Putamen (tissue), 1 donor: ENCODE data around the gene UQCRC1.

Experiments used
- DNase-seq: peaks from one replicate; pipeline ENCODE4 v3.0.0-alpha.2; 2016; ENCODE audit warnings: low spot score

The UQCRC1 gene

DNA sequence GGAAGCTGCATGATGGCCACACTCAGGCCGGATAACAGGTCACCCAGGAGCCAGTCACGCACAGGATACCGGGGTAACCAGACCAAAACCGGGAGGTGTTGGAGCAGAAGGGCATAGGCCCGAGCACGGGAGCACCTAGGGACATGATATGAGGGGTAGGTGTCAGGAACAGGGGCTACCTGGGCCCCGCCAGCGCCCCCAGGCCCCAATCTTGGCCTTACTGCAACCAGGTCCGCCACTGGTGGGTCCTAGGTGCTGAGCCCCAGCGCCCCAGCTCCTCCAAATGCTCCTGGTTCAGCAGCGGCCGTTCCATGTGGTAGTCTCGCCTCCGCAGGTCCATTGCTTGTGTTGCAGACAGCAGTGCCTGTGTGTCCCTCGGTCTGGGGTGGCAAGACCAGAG, 23.8 kb upstream of the UQCRC1 start:
- DNase-seq: no peak

DNA sequence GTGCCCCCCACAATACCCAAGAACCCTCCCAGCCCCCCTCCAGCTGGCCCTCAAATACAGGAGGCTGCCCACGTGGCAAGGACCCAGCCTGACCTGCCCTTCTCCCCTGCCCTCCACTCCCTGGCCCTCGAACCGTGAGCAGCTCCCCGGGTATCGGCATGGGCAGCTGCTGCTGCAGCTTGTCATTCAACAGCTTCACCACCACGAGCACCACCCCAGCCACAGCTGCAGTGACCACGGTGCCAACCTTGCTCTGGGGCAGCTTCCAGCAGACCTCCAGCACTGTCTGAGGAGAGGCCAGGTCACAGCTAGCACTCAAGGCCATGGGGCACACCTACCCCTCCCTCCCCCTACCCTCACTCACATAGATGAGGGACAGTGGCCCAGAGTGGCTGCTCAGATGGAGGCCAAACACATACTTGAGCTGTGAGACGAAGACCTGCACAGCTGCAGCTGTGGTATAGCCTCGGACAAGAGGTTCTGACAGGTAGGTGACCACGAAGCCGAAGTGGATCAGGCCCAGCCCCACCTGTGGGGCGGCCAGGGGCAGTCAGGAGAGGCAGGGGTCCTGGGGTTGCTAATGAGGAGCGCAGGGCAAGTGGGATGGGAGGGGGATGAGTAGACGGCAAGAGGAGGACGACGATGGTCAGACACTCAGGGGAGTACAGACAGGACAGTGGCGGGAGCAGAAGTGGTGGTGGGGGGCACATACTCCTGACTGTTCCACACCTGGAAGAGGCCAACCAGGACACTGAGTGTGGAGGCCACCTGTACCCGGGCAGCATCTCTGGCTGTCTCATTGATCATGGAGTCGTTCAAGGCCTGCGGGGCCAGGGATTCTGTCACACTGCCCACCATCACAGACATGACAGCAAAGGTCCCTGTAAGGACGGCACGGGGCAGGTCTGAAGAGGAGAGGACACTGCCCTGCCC, 22.3 kb upstream of the UQCRC1 start:
- DNase-seq: no peak

DNA sequence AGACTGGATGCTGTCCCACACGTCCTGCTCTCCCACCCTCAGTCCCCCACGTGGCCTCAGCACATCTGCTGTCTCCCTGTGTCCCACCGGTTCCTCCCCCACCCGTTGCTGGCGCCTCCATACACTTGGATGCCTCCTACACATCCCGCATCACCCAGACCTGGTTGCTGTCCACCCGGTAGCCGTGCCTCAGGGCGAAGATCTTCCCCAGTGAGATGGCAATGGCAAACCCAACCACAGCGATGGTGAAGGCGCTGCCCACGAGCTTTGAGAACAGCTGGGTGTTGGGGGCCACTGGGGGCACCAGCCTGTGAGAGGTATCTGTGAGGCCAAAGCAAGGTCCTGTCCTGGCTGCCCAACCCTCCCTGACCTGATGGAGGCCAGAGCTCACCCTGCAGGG, 21.4 kb upstream of the UQCRC1 start:
- DNase-seq: no peak

DNA sequence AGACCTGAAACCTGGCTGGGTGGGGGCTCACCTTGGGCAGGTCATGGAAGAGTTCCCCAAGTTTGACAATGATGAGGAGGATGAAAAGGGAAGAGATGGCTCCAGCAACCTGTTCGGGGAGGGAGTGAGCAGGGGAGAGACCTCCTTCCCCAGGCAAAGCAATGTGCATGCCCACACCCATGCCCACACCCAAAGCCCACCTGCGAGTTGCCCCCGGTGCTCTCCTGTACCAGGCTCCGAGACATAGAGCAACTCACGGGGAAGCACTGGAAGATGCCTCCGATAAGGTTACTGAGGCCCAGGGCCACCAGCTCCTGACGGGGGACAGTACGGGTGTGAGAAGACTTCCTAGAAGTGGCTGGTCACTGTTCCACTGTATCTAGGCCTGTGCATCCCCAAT, 21.0 kb upstream of the UQCRC1 start:
- DNase-seq: no peak

DNA sequence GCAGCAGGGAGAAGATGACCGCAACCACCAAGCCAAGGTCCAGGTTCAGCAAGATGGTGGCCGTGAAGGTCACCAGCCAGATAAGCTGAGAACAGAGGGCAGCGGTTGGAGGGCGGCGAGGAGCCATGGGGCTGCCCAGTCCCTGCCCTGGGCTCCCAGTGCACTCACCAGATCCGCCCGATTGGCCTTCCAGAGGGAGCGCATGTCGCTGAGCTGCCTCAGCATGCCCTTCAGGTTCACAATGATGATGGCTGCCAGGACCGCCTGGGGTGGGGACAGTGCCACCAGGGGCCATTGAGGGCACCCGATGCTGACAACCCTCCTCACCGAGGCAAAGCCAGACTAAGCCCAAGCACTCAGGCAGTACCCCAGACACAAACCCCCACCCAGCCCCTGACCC, 20.4 kb upstream of the UQCRC1 start:
- no peak for DNase-seq

DNA sequence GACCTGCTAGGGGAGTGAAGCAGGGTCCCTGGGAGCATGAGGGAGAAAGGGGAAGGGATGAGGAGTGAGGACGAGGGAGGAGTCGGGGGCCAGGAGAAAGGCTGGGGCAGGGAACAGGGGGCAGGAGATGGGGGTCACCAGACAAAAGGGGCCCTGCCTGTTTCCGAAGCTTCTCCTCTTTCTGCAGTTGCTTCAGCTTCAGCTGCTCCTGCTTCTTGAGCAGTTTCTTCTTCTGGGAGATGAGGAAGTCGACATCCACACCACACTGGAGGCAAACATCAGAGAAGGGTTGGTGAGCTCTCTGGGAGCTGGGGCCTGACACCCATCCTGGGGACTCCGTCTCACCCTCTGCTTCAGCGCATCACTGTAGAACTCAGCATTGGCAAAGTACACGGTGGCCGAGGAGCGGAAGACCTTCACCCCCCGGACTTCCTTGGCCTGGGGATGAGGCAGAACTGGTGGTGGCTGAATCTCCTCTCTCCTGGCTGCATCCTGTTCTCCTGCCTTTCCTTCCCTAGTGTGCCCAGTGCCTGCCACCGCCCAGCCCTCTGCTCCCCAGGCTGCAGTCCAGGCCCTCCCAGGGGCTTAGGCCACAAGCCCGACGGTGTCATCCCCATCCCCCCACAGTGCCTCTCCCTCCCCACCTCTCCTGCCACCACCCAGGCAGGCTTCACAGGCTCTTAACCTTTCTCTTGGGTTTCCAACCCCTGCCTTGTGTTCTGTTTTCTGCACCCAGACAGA, 19.0 kb upstream of the UQCRC1 start:
- no peak for DNase-seq

DNA sequence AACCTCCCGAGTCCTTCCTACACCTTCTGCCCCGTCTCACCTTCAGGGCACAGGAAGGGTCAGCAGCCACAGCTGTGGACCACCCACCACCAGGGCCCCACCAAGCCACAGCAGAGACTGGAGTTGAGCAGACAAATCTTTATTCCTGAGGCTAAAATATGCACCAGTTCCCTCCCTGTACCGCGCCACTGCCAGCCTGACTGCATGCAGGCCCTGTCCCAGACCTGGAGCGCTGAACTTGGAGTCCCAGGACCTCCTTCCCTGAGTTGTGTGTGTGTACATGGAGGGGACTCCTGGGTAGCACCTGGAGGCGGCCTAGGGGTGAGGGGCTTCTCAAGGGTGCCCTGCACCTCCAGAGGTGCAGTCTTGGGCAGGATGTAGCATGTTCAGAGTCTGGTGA, 16.2 kb upstream of the UQCRC1 start:
- DNase-seq: no peak

DNA sequence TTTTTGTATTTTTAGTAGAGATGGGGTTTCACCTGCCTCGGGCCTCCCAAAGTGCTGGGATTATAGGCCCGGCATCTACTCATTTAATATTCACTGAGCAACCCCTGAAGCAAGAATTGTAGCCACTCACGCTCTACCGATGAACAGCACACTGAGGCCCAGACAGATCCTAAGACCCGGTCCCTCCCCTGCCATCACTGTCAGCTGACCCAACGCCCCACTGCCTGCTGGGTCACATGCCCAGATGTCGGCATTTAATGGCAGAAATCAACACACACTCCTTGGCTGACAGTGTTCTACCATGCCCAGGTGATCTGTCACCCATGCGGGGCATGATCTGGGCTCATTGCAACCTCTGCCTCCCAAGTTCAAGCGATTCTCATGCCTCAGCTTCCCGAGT, 15.3 kb upstream of the UQCRC1 start:
- DNase-seq: no peak

DNA sequence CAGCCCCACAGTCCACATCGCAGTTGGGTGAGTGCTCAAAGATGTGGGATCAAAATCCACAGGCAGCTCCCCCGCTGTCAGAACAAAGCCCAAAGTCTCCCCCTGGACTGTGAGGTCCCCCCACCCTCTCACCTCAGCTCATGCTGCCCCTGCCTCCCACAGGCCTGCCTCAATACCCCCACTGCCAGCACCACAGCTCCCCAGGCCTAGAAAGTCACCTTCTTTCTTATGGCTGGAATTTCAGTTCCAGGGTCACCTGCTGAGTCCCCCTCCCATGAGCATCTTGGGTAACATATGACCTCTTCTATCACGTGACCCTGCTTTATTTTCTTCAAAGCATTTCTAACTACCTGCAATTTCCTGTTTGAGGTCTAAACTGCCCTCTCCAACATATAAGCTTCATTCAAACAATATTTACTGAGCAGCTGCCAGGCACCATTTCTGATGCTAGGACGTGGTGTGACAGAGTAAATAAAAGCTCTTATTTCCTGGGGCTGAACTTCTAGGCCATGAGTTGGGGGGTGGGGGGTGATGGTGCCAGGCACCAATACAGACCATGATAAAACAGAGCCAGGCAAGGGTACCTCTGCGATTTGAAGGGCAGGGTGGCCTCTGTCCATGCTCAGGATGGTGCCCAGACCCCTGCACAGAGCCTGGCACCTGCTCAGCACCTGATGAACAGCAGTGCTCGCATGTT, 14.6 kb upstream of the UQCRC1 start:
- DNase-seq: no peak

DNA sequence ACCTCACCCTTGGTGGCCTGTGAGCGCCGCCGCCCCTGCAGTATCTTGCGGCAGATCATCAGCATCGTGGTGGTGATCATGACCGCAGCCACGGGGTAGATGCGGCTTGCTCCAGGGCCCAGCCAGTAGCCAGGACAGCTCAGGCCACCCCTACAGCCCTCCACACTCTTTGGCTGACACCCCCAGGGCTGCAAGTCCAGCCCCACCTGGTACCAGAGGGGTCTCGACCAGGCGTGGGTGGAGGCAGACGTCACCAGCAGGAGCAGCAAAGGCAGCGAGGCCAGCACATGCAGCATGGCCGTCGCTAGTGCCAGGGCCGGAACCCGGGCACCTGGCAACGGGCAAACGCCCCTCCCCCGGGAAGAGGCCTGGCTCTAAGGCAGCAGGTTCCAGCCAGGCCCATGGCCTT, 12.0 kb upstream of the UQCRC1 start, which contains the start of gene TMEM89:
TSS of gene TMEM89 (minus strand) at position 309 of the 409 bp plus-strand sequence. CDS start at position 296, 13 bp downstream.
- no peak for DNase-seq

DNA sequence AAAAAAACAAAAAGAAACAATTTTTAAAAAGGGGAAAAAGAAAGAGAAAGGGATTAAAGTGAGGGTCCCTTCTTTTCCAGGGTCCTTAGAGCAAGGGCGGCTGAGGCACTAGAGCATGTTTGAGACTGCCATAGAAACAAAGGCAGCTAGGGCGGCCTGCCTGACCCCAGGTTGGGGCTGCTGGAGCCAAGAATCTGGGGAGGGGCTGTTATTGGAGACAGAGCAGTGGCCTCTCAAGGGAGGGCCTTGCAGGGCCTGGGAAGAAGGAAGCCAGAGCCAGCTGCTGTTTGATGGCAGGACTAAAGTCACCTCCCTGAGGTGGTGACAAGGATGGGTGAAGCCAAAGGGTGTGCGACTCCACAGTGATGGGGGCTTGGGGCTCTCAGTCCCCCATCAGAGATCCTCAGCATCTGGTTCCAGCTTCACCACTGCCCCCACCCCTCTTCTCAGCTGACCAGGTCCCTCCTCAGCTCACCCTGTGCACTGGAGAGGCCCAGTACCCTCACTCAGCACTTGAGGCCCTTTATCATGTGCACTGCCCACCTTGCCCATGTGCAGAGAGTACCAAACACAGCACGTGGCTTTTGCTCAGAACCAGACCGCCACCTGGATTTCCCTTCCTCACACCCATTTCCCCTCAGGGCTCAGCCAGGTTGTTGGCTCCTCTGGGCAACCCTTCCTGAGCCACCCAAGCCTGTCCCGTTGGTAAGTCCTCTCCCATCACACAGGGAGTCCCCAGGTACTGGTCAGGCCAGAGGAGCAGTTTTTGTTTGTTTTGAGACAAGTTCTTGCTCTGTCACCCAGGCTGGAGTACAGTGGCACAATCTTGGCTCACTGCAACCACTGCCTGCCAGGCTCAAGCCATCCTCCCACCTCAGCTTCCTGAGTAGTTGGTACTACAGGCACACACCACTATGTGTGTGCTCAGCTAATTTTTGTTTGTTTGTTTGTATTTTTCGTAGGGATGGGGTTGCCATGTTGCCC, 10.4 kb upstream of the UQCRC1 start:
- no peak for DNase-seq

DNA sequence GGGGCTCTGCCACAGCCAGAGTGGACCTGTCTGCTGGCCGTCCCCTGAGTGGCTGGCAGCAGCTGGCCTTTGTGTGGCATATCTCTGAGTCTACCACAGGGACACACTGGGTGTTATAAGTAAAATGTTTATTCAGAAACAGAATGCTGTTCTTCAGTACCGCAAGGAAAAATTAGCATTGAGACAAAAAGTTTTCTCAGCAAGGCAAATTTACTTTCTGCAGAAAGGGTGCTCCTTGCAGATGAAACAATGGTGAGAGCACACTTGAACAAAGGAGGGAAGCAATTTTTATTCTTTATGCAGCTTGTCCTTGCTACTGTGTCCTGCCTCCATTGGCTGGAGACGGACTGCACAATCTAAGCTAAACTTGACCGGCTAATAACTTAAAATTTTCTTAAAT, 8.1 kb upstream of the UQCRC1 start:
- DNase-seq: no peak

DNA sequence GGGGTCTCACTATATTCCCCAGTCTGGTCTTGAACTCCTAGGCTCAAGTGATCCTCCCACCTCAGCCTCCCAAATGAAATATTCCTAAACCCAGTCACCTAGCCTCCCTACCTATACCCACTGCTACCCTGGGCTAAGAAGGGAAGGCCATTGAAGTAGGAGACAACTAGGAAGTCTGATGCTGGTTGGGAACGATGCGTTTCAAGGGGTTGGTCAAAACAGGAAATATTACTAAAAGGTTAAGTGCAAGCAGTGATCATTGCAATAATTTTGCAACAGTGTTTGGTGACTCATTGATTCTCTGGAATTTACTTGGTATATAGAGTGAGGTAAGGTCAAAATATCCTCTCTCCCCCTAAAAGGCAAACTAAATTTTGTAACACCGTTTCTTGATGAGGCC, 4.6 kb upstream of the UQCRC1 start:
- DNase-seq: no peak

DNA sequence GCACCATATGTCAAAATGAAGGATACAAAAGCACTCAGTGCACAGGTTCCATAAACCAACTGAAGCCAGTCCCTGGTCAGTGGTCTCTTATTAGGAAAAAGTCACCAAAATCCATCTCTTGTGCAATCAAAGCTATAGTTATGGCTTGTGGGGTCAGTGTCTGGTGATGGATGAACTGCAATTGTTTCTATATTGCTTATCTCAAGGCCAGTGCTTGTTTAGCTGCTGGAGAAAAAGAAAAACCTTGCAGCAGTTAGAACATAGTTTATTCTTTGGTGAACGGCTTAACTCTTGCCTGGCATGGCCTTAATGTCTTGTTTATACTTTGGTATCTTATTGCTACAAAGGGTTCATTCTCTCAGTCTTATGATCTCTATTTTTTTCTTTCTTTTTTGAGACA, 2.9 kb upstream of the UQCRC1 start:
- no peak for DNase-seq

DNA sequence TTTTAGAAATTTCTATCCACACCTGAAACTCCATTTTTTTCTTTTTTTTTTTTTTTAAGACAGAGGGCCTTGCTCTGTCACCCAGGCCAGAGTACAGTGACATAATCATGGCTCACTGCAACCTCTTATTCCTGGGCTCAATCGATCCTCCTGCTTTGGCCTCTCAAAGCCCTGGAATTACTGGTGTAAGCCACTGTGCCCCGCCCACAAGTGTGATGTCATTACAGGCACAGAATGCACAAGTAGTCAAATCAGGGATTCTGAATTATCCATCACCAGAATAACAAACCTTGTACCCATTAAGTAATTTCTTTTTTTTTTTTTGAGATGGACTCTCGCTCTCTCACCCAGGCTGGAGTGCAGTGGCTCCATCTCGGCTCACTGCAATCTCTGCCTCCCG, 1.9 kb downstream of the UQCRC1 start:
- DNase-seq: no peak

DNA sequence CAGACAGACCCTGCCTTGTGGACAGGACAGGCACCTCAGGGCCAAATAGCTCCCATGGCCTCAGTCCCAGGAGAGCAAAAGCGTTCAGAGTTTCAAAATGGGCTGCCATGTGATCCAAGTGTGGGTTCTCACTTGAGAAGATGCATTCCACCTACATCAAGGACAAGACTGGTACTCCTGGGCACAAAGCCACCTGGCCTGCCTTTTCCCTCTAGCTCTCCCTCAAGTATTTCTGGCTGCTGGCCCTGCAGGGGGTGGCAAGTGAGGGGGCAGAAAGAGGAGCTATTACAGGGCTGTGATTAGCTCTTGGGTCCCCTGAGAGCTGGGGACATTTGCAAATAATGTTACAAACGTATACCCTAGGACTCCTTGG, 7.8 kb downstream of the UQCRC1 start:
- DNase-seq: no peak

DNA sequence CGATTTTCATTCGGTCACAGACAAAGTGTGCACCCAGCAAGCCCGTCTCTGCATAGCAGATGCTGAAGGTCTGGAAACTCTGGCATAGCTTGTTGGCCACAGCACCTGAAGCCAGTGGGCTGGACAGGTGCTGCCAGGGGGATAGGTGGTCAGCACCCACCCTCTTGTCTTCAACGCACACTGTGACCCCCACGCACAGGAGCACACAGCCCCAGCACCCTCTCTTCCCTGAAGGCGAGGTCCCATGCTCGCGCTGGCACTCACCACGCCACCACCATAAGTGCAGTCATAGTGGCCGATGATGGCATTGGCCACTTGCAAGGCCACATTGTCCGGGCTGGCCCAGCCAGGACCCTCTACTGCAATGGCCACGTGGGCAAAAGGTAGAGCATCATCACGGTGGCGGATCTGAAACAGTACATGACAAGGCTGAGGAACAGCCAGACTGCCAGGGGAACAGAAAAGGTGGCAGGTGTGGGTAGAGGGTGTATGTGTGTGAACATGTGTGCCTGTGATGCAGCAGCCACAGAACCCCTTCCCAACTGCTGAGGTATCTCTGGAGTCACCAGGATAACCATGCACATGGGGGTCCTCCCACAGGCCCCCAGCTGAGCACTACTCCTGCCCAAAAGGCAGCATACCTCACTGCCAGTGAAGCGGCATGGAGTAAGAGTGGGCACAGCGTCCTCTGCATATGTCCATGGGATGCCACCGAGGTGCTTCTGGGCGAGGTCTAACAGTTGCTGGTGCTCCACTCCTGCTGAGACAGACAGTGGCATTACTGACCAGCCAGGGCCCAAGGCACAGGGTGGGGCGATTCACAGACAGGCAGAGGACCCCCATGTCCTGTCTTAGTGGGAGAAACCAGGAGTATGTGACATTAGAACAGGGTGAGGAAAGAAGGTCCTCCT, 8.5 kb downstream of the UQCRC1 start:
- no peak for DNase-seq

DNA sequence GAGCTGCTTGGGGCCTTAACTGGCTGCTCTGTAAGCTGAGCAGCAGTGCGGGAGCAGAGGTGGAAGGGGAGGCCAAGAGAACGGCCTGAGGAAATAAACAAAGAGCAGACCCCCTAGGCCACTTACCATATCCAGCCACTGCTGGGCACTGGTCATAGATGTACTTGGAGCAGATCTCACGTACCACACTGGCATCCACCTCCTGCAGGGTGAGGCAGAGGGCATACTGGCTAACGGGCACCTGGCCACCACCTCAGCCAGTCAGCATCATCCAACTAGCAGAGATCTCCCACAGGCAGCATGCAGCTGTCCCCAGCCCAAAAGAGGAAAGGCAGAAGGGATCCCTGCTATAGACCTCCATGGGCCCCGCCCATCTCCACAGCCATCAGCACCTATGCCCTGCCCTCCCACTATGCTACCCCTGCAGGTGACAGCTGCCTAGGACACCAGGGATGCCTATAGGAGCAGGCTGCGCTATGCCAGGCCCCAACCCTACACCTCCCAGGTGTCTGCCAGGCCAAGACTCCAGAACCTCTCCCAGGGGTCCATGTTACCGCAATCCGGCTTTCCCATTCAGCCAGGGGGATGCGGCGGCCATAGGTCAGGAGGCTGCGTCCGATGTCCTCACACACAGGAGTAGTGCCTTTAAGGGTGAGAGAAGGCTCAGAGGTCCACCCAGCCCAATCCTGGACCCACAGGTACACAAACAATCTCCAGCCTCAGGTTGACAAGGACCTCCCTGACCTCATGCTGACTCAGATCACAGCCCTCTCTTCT, 9.7 kb downstream of the UQCRC1 start:
- DNase-seq: no peak

DNA sequence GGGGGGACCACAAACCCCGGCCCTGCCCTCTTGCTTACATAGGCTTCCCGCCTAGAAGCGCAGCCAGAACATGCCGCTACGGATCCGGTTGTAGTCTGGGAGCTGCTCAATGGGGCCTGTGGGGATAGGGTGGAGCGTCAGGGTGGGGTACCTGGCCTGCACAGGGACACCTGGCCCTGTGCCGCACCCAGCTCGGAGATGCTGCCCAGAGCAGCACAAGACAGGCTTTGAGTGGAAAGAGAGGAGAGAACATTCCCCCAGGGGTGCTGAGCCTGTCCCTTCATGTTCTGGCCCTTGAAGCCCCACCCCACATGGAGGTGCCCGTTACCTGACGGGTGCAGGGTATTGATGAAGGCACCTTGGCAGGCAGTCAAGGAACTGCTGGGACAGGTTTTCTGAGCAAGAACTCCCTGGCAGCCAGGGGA, 10.4 kb downstream of the UQCRC1 start:
- no peak for DNase-seq
